GM19035 (cell line): ENCODE data around the gene PRKAG2.

Experiments used
- ATAC-seq: cut with Tn5 transposase; IDR thresholded peaks from one replicate; pipeline ENCODE4 v1.9.1; 2021; ENCODE audit not compliant: unreplicated experiment

The PRKAG2 gene

DNA sequence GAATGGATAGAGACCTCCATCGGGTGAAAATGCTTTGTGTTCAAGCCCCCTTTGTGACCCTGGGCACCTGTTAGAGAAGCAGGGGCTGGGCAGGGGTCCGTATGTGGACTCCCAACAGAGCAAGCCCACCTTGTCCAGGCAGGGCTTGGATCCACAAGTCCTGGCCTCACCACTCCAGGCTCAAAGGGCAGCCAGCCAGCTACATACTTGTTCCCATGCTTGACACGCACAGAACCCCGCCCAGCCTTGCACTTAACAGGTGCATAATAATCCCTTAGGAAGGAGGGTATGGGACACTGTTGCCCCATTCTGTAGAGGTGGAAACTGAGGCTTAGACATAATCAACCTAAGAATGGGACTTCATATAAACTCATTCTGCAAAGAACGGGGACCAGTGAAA lies 160.6 kb downstream of the PRKAG2 start:
- no peak for ATAC-seq

DNA sequence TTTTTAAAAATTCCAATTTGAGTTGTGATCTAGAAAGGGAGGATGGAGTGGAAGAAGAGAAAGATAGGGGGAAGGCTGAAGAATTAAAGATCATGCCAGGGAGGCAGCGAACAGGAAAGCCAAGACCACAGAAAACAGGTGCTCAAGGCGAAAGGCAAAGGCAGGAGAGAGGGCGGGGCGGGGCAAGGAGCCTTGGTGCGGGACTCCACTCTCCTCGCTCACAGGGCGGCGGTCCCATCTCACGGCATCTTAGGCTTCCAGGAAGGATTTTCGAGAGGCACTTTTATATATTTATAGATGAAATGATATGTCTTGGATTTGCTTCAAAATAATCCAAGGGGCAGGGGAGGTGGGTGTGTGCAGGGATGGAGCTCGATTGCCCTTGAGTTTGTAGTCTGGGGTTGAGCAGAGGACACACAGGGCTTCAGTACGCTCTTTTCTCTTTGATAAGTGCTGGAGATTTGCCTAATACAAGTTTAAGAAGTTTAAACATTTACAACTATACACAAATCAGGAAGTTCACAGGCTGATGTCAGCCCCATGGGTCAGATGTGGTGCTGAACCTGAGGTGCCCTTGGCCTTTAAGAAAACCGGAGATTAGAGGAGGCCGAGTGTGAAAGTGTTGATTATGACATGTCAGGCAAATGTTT lies 161.1 kb downstream of the PRKAG2 start:
- ATAC-seq = no peak

DNA sequence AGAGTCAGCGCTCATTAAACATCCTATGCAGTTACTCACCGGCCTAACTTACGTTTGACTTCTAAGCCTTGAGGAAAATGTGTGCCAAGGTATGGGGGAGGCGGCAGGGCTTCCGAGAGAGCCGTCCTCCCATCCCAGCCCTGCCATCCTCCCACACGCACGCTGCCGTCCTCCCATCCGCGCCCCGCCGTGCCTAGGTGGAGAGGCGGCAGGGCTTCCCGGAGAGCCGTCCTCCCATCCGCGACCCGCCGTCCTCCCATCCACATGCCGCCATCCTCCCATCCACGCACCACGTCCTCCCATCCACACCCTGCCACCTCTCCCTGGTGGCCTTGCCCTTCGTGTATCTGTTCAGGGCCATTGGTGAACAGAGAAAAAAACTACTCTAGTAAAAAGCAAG lies 162.7 kb downstream of the PRKAG2 start:
- no peak for ATAC-seq

DNA sequence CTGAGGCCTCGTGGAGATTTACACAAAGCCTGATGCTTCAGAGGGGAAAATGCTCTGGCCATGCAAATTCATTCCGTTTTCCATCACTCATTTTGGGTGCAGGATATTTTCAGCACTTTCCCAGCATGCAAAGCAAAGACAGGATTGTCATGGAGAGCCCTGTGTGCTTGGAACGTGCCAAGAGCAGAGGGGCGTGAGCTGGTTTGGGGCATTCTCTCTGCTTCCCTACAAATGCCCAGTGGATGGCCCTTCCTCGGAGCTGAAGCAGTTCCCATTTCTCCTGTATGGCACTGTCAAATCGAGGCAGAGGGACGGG lies 164.1 kb downstream of the PRKAG2 start:
- no peak for ATAC-seq

DNA sequence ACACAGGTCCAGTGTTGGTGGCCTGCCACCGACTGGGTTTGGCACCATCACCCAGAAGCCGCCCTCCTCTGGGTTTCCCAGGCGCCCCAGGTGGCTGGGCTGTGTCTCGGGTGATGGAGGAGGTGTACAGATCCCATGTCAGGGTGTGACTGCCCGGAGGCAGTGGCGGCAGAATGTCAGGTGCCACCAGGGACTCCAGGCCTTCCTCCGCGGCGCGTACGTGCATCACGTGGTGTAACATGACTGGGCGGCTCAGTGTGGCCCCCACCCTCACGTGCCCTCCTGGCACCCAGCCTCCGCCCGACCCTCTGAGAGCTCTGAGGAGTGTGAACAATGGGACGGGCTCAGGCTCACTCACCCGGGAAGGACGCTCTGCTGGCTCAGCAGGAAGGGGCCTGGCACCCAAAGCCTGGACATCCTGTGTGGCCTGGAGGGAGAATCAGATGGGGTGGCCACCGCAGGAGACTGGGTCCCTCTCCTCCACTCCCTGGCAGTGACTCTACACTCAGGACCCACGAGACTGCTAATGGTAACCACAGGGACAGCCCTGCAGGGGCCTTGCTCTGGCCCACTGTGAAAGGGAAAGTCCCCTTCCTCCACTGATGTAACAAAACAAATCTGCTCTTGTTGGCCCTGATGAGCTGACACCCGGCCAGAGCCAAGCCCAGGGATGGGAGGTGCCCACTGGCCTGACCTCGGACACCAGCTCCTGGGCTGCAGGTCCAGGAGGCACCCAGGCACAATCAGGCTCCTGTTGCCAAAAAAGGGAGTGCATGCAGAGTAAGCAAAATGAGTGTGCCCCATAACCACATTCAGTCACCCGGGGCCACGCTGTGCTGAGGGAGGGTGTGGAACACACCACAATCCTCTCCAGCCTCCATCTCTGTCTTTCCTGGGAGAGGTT lies 164.8 kb downstream of the PRKAG2 start:
- no peak for ATAC-seq

DNA sequence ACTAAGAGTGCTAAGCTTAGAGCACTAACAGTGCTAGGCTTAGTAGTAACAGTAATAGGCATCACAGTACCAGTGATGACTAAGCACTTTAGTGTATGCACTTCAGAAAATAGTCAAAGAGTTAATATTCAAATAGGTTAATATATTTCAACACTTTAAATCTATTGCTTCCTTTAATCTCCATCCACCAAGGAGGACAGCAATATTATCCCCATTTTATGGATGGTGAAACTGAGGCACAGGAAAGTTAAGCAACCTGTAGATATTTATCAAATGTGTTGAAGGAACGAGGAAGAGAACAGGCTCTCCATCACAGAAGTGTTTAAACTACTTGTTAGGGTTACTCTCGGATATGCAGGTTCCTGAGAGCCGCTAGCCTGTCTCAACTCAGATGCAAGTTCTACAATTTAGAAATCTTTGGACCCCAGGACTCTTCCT lies 165.5 kb downstream of the PRKAG2 start:
- no peak for ATAC-seq

DNA sequence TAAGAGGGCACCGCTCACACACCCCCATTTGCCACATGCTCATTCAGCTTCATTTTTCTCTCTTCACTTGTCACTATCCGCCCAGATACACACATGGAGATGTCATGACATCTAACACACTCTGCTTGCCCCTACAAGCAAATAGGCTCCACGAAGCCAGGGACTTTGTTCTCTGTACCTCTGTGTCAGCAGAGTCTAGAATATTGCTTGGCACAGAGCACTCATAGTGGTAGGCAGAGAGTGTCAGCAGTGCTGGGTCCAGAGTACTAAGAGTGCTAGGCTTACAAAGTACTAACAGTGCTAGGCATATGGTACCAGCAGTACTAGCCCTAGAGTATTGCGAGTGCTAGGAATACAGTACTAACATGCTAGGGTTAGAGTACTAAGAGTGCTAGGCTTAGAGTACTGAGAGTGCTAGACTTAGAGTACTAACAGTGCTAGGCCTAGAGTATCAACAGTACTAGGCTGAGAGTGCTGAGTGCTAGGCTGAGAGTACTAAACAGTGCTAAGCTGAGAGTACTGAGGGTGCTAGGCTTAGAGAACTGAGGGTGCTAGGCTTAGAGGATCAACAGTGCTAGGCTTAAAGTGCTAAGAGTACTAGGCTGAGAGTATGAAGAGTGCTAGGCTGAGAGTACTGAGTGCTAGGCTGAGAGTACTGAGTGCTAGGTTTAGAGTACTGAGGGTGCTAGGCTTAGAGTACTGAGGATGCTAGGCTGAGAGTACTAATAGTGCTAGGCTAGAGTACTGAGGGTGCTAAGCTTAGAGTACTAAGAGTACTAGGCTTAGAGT lies 166.1 kb downstream of the PRKAG2 start:
- no peak for ATAC-seq

DNA sequence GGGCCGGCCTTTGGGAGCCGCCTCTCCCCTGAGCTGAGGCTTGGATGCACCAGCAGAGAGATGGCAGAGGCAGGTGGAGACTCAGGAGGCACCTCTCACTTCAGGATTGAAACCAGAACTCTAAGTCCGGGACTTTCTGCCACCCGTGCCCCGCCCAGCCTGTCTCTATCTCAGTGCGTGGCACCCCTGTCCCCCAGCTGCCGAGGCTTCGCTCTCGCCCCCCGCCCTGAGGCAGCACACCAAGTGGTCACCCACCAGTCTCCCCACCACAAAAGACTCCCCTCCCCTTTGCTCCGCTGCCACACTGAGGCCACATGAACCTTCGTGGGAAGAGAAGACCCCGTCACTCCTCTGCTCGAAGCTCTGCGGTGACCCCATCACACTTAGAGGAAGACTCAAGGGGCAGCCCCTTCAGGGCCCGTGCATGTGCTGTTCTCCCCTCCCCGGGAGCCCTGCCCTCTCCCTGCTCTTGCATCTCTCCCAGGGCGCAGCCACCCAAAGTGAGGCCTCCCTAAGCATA lies 166.7 kb downstream of the PRKAG2 start:
- no peak for ATAC-seq

DNA sequence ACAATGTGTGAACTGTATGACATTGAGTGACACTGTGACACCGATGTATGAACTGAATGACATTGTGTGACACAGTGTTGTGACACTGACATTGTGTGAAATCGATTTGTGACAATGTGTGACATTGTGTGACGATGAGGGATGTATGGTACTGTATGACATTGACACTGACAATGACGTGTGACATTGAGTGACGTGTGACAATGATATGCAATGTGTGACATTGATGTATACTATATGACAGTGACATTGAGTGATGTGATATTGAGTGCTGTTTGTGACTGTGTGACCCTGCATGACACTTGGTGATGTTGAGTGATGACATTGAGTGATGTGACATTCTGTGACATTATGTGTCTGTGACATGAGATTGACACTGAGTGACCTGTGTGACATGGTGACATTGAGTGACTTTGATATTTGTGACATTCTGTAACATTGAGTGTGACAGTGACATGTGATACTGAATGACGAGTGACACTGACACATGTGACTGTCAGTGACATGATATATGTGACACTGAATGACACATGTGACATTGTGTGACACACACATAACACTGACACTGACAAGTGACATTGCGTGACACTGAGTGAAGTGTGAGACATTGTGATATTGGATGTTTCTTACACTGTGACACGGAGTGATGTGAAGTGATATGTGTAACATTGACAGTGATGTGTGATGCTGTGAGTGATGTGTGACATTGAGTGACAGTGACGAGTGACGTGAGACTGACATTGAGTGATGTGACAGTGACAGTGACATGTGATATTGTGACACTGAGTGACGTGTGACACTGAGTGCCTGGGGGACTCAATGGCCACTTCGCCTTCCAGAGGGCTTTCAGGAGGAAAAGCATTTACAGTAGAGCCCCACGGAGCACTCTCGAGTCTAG lies 167.5 kb downstream of the PRKAG2 start:
- no peak for ATAC-seq

DNA sequence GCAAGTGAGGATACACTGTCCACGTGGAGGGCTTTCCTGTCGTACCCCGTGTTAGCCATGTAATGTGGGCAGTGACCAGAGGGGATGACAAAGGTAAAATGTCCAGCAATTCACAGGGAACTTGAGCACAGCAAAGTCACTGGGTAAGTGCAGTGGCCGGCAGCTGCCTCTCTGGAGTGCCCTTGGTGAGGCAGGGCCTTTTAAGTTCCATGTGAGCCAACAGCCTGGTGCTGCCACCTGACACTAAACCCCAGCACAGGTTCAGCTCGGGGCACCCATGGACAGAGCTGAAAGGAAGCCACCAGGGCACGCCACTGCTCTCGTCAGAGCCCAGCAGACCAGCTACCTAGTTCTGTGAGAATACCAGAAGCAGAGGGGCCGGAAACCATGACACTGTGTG lies 168.3 kb downstream of the PRKAG2 start:
- no peak for ATAC-seq

DNA sequence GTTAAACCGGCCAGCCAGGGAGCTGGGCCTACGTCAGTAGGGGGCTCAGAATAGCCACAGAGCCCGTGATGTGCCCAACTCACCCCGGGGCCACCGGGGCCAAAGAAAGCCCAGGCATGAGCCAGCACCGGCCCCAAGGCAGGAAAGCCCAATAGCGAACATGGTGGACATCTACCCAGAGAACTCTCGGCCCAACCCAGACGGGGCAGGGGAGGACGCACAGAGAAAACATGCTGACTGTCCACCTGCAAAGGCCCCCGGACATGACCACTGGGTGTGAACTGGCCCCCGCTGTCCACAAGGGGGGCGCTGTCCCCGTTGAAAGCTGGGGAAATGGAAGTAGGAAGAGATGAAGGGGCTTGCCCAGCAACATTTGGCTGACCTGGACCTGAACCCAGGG lies 169.2 kb downstream of the PRKAG2 start:
- no peak for ATAC-seq

DNA sequence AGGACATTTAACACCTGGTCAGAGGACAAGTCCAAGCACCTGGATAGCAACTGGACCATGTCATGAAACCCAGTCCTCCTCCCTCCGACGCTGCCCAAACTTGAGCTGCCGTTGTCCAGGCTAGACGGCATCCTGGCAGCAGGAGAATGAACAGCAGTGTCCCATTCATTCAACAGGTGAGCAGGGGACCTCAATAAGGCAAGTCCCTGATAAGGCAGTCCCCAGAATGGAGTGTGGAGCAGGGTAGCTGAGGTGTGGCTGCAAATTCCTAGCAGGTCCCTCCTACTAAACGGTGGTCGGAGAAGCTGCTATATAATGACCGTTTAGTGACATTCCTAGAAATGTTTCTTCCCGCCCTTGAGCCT lies 169.8 kb downstream of the PRKAG2 start:
- no peak for ATAC-seq

DNA sequence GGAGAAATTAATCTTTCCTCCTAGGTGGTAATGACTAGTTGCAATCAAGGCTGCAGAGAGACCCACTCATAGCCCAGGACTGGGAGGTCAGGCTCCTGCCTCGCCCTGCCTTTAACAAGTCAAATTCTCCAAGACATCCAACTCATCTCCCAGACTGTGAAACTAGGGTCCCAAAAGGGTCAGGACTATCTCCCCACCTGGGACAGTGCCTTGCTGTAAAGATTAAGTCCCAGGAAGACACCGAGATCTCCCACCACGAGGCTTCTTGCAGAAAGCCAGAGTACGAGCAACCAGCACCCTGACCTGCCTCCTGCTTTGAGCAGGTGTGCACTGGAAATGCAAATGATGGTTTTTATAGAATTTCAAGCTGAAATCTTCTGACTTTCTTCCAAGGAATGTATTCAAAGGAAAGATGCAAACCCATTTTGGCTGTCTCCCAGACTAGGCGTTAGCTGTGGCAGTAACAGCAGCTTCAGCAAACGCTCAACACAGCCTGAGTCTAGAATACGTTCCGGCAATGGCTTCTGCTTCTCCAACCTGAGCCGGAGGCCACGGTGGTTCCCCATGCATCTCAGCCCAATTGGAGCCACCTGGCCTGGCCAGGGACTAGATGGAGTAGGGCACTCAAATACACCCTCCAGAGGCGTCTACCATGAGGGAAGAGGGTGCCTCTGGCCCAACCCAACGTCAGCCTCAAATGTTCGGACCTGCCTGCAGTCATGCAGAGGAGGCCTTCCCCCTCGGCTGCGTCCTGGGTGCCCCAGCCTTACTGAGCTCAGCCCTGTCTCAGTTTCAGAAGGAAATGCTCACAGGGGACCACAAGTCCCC lies 170.4 kb downstream of the PRKAG2 start:
- ATAC-seq = no peak

DNA sequence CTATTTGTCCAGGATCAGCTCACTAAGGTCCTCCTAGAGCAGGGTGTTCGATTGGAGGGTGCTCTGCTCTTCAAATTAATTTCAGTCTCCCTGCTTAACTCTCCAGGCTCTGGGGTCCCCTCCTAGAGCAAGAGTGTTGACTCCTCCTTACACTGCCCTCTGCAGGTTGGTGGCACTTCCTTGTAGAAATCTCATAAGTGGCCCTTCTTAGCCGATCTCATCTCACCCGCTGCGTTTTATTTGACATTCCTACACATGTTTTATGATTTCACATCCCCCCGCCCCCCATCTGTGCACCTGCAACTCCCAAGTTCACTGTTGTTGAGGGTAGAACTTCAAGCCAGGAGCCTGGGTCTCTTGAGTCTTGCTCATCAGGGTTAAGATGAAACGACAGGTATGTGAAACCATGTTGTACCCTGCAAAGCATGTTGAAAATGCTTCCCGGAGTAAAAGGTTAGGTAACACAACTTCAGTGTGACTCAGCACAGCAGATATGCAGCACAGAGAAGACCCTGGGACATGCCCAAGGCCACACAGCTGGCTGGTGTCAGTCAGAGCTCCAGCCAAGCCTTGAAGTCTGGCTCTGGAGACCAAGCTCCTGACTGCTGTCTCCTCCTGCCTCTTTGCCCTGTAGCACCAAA lies 171.2 kb downstream of the PRKAG2 start:
- no peak for ATAC-seq

DNA sequence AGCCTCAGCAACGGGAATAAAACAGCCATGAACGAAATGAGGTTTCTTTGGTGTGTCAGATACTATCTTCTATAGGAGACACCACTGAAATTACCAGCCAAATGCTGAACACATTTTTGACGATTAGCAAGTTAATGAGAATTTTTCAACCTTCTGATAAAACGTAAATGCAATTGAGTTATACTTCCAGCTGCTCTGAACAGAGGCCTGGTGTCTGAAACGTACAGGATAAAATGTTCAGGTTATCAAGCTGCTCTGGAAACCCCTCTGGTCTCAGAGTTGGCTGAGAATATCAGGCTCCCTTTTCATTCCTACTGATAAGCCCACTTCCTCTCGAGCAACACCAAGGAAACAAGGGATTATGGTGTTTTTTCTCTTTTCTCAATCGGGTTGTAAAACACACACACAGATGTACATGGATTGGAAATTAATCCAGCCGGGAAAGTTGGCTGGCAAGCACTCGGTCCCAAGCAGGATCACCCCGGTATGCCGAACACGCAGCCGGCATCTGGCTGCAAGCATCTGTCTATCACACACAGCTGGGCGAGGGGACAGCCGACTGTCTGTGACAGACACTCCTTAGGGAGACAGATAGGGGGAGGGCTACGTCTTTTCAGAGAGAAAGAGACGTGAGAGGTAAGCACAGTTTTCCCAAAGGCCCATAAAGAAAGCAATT lies 171.8 kb downstream of the PRKAG2 start:
- ATAC-seq = no peak

DNA sequence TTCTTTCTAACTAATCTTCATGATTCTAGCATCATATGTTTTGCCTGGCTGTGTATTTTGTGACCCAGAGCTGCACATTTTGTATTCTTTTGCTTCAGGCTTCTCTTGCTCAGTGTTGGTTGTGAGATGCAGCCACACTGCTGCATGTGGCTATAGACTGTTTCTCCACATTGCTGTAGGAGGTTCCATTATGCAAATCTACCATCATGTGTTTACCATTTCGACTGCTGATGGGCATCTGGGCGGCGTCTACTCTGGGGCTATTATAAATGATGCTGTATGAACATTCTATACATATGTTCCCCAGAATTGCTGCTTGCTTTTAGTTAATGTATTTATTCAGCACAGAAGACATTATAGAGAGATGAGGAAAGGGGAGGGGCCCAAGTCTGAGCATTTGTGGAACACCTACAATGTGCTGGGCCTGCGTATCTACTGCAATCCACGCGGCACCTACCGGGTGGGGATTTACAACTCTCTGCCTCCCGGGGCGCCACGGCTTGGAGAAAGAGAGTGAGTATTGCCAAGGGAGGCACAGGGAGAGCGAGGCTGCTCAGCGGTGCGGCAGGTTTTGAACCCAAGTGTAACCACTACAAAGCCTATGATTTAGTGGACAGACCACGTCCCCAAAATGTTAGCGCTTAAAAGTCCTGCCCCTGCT lies 172.5 kb downstream of the PRKAG2 start:
- ATAC-seq = no peak

DNA sequence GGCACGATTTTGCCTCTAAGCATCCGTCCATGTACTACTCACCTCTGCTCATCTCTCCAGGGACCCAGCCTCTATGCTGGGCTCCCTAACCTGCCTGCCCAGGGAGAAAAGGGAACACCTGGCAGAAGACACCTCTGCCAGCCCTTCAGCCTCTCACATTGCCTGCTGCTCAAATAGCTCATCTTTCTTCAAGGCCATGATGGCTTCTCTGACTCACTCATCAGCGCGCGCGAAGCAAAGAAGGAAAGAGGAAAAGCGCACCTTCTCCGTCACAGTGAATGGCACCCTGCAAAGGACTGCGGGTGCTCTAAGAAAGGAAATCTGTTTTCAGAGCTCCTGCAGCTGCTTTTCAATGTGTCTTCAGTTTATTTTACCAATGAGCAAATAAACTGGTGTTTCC lies 174.0 kb downstream of the PRKAG2 start:
- ATAC-seq = no peak

DNA sequence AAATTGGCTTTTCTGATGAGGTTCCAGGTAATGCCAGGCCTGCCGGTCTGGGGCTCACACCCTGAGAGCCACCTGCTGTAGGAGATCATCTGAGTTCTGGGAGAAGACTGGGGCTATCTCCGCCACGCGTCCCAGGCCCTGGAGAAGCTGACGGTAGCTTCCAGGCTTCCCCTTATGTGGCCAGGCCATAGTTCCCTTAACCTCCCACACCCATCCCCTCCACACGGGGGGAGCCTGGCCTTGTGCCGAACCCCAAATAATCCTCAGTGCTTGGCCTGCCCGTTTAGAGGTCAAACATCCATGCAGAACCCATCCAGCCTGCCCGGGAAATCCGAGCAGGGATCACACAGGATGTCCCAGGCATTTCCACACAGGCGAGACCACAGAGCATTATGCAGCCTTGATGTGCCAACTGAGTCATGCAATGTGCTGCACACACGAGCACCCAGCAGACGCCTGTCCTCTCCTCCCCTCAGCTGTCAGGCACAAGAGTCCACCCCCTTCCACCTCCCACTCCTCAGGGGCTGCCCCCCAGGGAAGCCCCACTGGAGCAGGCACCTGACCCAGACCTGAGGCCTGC lies 176.2 kb downstream of the PRKAG2 start:
- no peak for ATAC-seq
